ENCODE results near the gene RBMS3. TPM values are rescaled to one million over a fixed set of nuclear protein-coding genes. Genes with fewer than 3 reads are reported as not detected.

RBMS3 gene
- total and polyA plus RNA-seq, 2 of the 8 experiments (the other 6 are each of a cell fraction or from before 2014, with no cell fraction given) = 3.7 to 6.9 TPM

DNA sequence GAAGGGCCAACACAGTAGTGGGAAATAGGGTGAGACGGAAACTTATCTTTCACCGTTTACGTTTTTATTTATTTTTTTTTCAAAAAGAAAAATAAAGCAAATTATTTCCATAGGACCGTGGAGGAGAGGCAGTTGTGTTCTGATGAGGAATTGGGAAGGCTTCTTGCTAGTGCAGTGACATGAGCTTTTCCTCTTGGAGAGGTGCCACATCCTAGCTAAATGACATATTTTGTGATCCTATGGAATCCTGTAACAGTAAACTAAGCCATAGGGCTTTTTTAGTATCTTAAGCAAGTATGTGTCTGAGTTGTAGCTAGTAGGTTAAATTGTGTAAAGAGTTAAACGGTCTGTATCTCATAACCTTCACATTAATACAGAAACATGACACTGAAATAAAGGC lies 609.9 kb downstream of the RBMS3 start:
- Histone ChIP-seq H3K9me3 (ENCODE audit: insufficient read depth in 2 of 2, low read depth in 1 of 2, low read length in 1 of 2) (no peaks in the 10 kb centered on the region), H3K79me1 (ENCODE audit: low read depth, low read length) (no peaks in the 10 kb centered on the region), H2AFZ (ENCODE audit: low read length) (no peak overlapping the region), H3K18ac (ENCODE audit: extremely low read depth, low read length) (no peak overlapping the region), H3K23ac (ENCODE audit: insufficient read length) (no peak overlapping the region), H3K23me2 (ENCODE audit: low read depth, low read length) (no peaks in the 10 kb centered on the region), H2BK5ac (ENCODE audit: low read depth, low read length) (no peak overlapping the region), H2BK15ac (ENCODE audit: low read length) (no peak overlapping the region), H3K9ac (replicated peaks in 1 of 4; ENCODE audit: extremely low read depth in 1 of 4, low read depth in 3 of 4, low read length in 3 of 4) (no peak overlapping the region), H3K4me3 (ENCODE audit: extremely low read depth in 1 of 4, insufficient read depth in 2 of 4, low read depth in 3 of 4, low read length in 4 of 4) (no peak overlapping the region), H3K79me2 (ENCODE audit: control insufficient read depth in 1 of 2, insufficient read depth in 2 of 2, low read length in 2 of 2) (no peaks in the 10 kb centered on the region), H3K36me3 (ENCODE audit: control insufficient read depth in 2 of 4, insufficient read depth in 4 of 4, low read length in 3 of 4) (no peaks in the 10 kb centered on the region), H3K4me1 (replicated peaks in 1 of 4; ENCODE audit: control insufficient read depth in 3 of 4, insufficient read depth in 4 of 4, low read length in 3 of 4) (no peaks in the 10 kb centered on the region), H3K27ac (ENCODE audit: low read depth, low read length) (no peak overlapping the region), H3K14ac (ENCODE audit: insufficient read length) (no peak overlapping the region), H4K20me1 (replicated peaks in 1 of 2; ENCODE audit: control insufficient read depth in 1 of 2, insufficient read depth in 2 of 2, low read length in 2 of 2) (no peaks in the 10 kb centered on the region), H4K5ac (ENCODE audit: insufficient read length, low read depth, low read length) (no peak overlapping the region), H3K4ac (replicated peaks; ENCODE audit: insufficient read length, low read depth, low read length) (no peak overlapping the region), H4K91ac (replicated peaks; ENCODE audit: insufficient read length, low read length) (no peak overlapping the region), H3K56ac (replicated peaks; ENCODE audit: insufficient read length, low read depth, low read length) (no peak overlapping the region), H4K8ac (ENCODE audit: extremely low read depth, insufficient read depth, low read length) (no peak overlapping the region), H2AK5ac (ENCODE audit: low read depth, low read length) (no peak overlapping the region), H2BK120ac (replicated peaks; ENCODE audit: low read depth, low read length) (no peak overlapping the region), H2BK20ac (ENCODE audit: low read length) (no peak overlapping the region), H3K27me3 (replicated peaks in 1 of 4; ENCODE audit: control insufficient read depth in 3 of 4, extremely low read depth in 1 of 4, insufficient read depth in 3 of 4, low read length in 3 of 4) (no peaks in the 10 kb centered on the region), H2BK12ac (ENCODE audit: low read depth, low read length) (no peak overlapping the region), H3K4me2 (ENCODE audit: insufficient read depth in 1 of 2, low read depth in 2 of 2, low read length in 2 of 2) (no peak overlapping the region)
- no peak for DNase-seq (ENCODE audit: low read depth in 1 of 2, low spot score in 2 of 2)
- no peak for FAIRE-seq
- POLR2A ChIA-PET (ENCODE audit: partially characterized antibody) = no interaction called here
- WGBS, 2 experiments (ENCODE audit: extremely low coverage in 1 of 2, insufficient coverage in 1 of 2, insufficient read length in 1 of 2, insufficient replicate concordance in 2 of 2, low coverage in 1 of 2, low lambda C conversion rate in 2 of 2, missing lambda C conversion rate in 1 of 2) = 95% methylated on average over 5 of the region's 5 CpGs; no CpG with 5 or more reads in 1 of the 2 experiments
- CTCF ChIA-PET (ENCODE audit: partially characterized antibody) = interaction anchor here (0.6 to 3.5 kb wide), 4 partner anchors 10 to 1164 kb away, joined by 3 to 14 read pairs (median 3); no protein-coding TSS in a partner anchor
- TF ChIP-seq PHF8 (conservative IDR thresholded peaks at IDR 0.05; ENCODE audit: low read depth, low read length) (no peak), TCF12 (IDR thresholded peaks at IDR 0.05; ENCODE audit: low read depth, low read length) (no peak), TAF7 (optimal IDR thresholded peaks at IDR 0.05; ENCODE audit: borderline replicate concordance, low read depth, low read length) (no peak), CBX5 (IDR thresholded peaks at IDR 0.05; ENCODE audit: low read depth, low read length) (no peak), GABPA (IDR thresholded peaks at IDR 0.05; ENCODE audit: borderline replicate concordance, insufficient read depth, low read length) (no peak), NRF1 (IDR thresholded peaks at IDR 0.05; ENCODE audit: low read depth, low read length) (no peak), RAD21 (IDR thresholded peaks at IDR 0.05 in 1 of 2, conservative IDR thresholded peaks at IDR 0.05 in 1 of 2; ENCODE audit: low read depth in 2 of 2, low read length in 2 of 2) (no peak), CREB1 (IDR thresholded peaks at IDR 0.05) (no peak), EGR1 (IDR thresholded peaks at IDR 0.05; ENCODE audit: borderline replicate concordance, low read depth, low read length) (no peak), JUN (IDR thresholded peaks at IDR 0.05; ENCODE audit: low read depth, low read length) (no peak), ATF2 (IDR thresholded peaks at IDR 0.05; ENCODE audit: low read length) (no peak)
- TF ChIP-seq, protein P1, sequence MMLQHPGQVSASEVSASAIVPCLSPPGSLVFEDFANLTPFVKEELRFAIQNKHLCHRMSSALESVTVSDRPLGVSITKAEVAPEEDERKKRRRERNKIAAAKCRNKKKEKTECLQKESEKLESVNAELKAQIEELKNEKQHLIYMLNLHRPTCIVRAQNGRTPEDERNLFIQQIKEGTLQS (IDR thresholded peaks at IDR 0.05; ENCODE audit: insufficient read depth, low read depth, low read length) = no peak
